Hepatocyte (in vitro differentiated cells): ENCODE data around the gene TNFSF9. TPM values are rescaled to one million over a fixed set of nuclear protein-coding genes. Genes with fewer than 3 reads are reported as not detected.

Source experiments
- DNase-seq: peaks from one replicate; pipeline ENCODE4 v3.0.0-alpha.2; 2016; ENCODE audit warnings: low spot score
- H2AFZ ChIP-seq: fragments of 200-600 bp; sonication (generic); 2 replicates; pipeline ENCODE4 v1.6.0; 2016; ENCODE audit warnings: antibody characterized with exemption, mild to moderate bottlenecking
- H3K27ac ChIP-seq: fragments of 200-600 bp; sonication (generic); 2 replicates; pipeline ENCODE4 v1.5.1; 2016; ENCODE audit warnings: mild to moderate bottlenecking
- H3K27me3 ChIP-seq: fragments of 200-600 bp; sonication (generic); 2 replicates; pipeline ENCODE4 v1.6.1; 2016
- H3K36me3 ChIP-seq: fragments of 200-600 bp; sonication (generic); replicated peaks from 2 replicates; pipeline ENCODE4 v1.5.1; 2016; ENCODE audit warnings: low read depth; ENCODE audit not compliant: insufficient read depth
- H3K4me1 ChIP-seq: fragments of 200-600 bp; sonication (generic); 2 replicates; pipeline ENCODE4 v1.5.1; 2016; ENCODE audit warnings: mild to moderate bottlenecking, moderate library complexity; ENCODE audit not compliant: insufficient read depth
- H3K4me2 ChIP-seq: fragments of 200-600 bp; sonication (generic); 2 replicates; pipeline ENCODE4 v1.6.0; 2016
- H3K4me3 ChIP-seq: fragments of 200-600 bp; sonication (generic); 2 replicates; pipeline ENCODE4 v1.5.1; 2016; ENCODE audit warnings: mild to moderate bottlenecking
- H3K79me2 ChIP-seq: fragments of 200-600 bp; sonication (generic); 2 replicates; pipeline ENCODE4 v1.6.0; 2017; ENCODE audit warnings: mild to moderate bottlenecking
- H3K9me2 ChIP-seq: fragments of 200-600 bp; sonication (generic); replicated peaks from 2 replicates; pipeline ENCODE4 v1.6.0; 2017; ENCODE audit warnings: mild to moderate bottlenecking; ENCODE audit not compliant: insufficient read depth
- H3K9me3 ChIP-seq: fragments of 200-600 bp; sonication (generic); 2 replicates; pipeline ENCODE4 v1.5.1; 2016; ENCODE audit warnings: low read depth, mild to moderate bottlenecking
- H4K20me1 ChIP-seq: fragments of 200-600 bp; sonication (generic); 2 replicates; pipeline ENCODE4 v1.6.0; 2016; ENCODE audit warnings: mild to moderate bottlenecking; ENCODE audit not compliant: insufficient read depth, poor library complexity, severe bottlenecking
- EZH2 ChIP-seq: fragments of 200-600 bp; sonication (generic); IDR thresholded peaks from 2 replicates; pipeline ENCODE4 v1.6.1; 2016; ENCODE audit warnings: antibody characterized with exemption, mild to moderate bottlenecking, borderline replicate concordance
- EZH2phosphoT487 ChIP-seq: fragments of 200-600 bp; sonication (generic); IDR thresholded peaks from one replicate; pipeline ENCODE4 v1.6.1; 2018; ENCODE audit warnings: antibody characterized with exemption, mild to moderate bottlenecking, low read depth, moderate library complexity; ENCODE audit not compliant: unreplicated experiment, severe bottlenecking
- WGBS: methylation state at CpG from one replicate; pipeline ENCODE4 v1.1.6; 2016; ENCODE audit warnings: low lambda C conversion rate; ENCODE audit errors: missing lambda C conversion rate; 5-methylcytosine and 5-hydroxymethylcytosine counted together
- polyA plus RNA-seq: library from polyadenylated mRNA; unstranded; fragments of >200 nt; fragmentation: Nextera tagmentation; extraction: Ambion mirVana; gene quantifications from 2 replicates; pipeline ENCODE4 v1.2.1, GENCODE V29; 2016
- total RNA-seq: library from RNA; depleted of rRNA; stranded (reverse); fragments of >200 nt; gene quantifications from 2 replicates; pipeline ENCODE4 v1.2.3, GENCODE V29; 2014
- TF ChIP-seq, protein P1 (sequence below): fragments of 200-600 bp; sonication (generic); IDR thresholded peaks from 2 replicates; pipeline ENCODE4 v1.5.1; 2016; ENCODE audit warnings: antibody characterized with exemption, mild to moderate bottlenecking; ENCODE audit not compliant: poor library complexity

The TNFSF9 gene
- total and polyA plus RNA-seq, 2 experiments from 2014 or later = 2.6 to 3.8 TPM

- DNase-seq = no peak
- Histone ChIP-seq H3K79me2 (no peaks in the 10 kb centered on the region), H2AFZ (no peak overlapping the region), H3K4me3 (no peak overlapping the region), H3K27me3 (peaks cover 28% of the 10 kb centered on the region), H3K4me2 (peak overlapping the region; percentile 56), H4K20me1 (no peaks in the 10 kb centered on the region), H3K9me3 (no peaks in the 10 kb centered on the region), H3K4me1 (peaks cover 6% of the 10 kb centered on the region), H3K9me2 (no peaks in the 10 kb centered on the region), H3K27ac (no peak overlapping the region), H3K36me3 (no peaks in the 10 kb centered on the region)
- 10% methylated on average over 6 of the region's 11 CpGs for WGBS
- TF ChIP-seq EZH2 = no peak
- no peak for TF ChIP-seq EZH2phosphoT487
- TF ChIP-seq, protein P1, sequence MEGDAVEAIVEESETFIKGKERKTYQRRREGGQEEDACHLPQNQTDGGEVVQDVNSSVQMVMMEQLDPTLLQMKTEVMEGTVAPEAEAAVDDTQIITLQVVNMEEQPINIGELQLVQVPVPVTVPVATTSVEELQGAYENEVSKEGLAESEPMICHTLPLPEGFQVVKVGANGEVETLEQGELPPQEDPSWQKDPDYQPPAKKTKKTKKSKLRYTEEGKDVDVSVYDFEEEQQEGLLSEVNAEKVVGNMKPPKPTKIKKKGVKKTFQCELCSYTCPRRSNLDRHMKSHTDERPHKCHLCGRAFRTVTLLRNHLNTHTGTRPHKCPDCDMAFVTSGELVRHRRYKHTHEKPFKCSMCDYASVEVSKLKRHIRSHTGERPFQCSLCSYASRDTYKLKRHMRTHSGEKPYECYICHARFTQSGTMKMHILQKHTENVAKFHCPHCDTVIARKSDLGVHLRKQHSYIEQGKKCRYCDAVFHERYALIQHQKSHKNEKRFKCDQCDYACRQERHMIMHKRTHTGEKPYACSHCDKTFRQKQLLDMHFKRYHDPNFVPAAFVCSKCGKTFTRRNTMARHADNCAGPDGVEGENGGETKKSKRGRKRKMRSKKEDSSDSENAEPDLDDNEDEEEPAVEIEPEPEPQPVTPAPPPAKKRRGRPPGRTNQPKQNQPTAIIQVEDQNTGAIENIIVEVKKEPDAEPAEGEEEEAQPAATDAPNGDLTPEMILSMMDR = no peak
These were observed 3.1 kb downstream of the TNFSF9 start for GRCh38 chr19:6533746-6534418.

DNA sequence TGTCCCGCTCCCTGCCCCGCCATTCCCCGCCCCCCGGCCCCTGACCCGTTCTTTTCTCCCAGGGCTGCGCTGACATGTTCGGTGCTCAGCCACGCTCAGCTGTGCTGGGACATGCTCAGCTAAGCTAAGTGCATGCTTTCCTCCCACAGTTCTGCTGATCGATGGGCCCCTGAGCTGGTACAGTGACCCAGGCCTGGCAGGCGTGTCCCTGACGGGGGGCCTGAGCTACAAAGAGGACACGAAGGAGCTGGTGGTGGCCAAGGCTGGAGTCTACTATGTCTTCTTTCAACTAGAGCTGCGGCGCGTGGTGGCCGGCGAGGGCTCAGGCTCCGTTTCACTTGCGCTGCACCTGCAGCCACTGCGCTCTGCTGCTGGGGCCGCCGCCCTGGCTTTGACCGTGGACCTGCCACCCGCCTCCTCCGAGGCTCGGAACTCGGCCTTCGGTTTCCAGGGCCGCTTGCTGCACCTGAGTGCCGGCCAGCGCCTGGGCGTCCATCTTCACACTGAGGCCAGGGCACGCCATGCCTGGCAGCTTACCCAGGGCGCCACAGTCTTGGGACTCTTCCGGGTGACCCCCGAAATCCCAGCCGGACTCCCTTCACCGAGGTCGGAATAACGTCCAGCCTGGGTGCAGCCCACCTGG is 3.7 kb downstream of the TNFSF9 start:
- peak overlapping the region; percentile 56 for H3K4me2 ChIP-seq
- H3K79me2 ChIP-seq = no peaks in the 10 kb centered on the region
- no peak overlapping the region for H3K4me3 ChIP-seq
- H4K20me1 ChIP-seq = no peaks in the 10 kb centered on the region
- peaks cover 6% of the 10 kb centered on the region for H3K4me1 ChIP-seq
- peaks cover 28% of the 10 kb centered on the region for H3K27me3 ChIP-seq
- whole genome bisulfite sequencing = 45% methylated on average over 39 of the region's 40 CpGs
- no peak for TF ChIP-seq EZH2phosphoT487
- no peak for TF ChIP-seq EZH2
- TF ChIP-seq, protein P1 = no peak
- H3K27ac ChIP-seq = no peak overlapping the region
- no peaks in the 10 kb centered on the region for H3K9me3 ChIP-seq
- no peak overlapping the region for H2AFZ ChIP-seq
- no peak for DNase-seq
- H3K9me2 ChIP-seq = no peaks in the 10 kb centered on the region
- no peaks in the 10 kb centered on the region for H3K36me3 ChIP-seq

DNA sequence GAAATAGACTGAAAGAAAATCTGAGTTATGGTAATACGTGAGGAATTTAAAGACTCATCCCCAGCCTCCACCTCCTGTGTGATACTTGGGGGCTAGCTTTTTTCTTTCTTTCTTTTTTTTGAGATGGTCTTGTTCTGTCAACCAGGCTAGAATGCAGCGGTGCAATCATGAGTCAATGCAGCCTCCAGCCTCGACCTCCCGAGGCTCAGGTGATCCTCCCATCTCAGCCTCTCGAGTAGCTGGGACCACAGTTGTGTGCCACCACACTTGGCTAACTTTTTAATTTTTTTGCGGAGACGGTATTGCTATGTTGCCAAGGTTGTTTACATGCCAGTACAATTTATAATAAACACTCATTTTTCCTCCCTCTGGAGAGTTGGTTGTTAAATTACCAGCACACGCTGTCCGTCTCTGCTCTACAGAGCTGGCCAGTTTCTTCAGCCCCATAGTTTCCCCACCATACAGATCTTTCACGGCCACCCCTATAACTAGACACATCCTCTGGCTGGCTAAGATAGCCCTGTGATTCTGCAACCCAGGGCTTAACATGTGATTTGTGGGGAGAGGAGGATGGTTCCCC is 4.8 kb downstream of the TNFSF9 start:
- Histone ChIP-seq H3K27me3 (peaks cover 28% of the 10 kb centered on the region), H3K4me3 (no peak overlapping the region), H3K4me2 (no peak overlapping the region), H3K79me2 (no peaks in the 10 kb centered on the region), H3K9me2 (no peaks in the 10 kb centered on the region), H3K9me3 (no peaks in the 10 kb centered on the region), H3K36me3 (no peaks in the 10 kb centered on the region), H2AFZ (no peak overlapping the region), H4K20me1 (no peaks in the 10 kb centered on the region), H3K4me1 (peaks cover 6% of the 10 kb centered on the region), H3K27ac (no peak overlapping the region)
- WGBS = 90% methylated on average over 10 of the region's 10 CpGs
- TF ChIP-seq, protein P1 = no peak
- TF ChIP-seq EZH2phosphoT487 = no peak
- TF ChIP-seq EZH2 = no peak
- no peak for DNase-seq
